HFFc6 (cell line): Measurements from ENCODE around the gene CTDP1. TPM values are rescaled to one million over a fixed set of nuclear protein-coding genes. Genes with fewer than 3 reads are reported as not detected.

ENCODE experiments used
- DNase-seq: peaks from one replicate; pipeline ENCODE4 v3.0.0-alpha.2; 2018
- H3K27ac Mint-ChIP-seq: 2 replicates; pipeline ENCODE4 v1.8.0; 2020; ENCODE audit warnings: mild to moderate bottlenecking, mixed read lengths
- H3K27me3 Mint-ChIP-seq: 2 replicates; pipeline ENCODE4 v1.8.0; 2021; ENCODE audit warnings: mild to moderate bottlenecking, moderate library complexity, mixed read lengths; ENCODE audit not compliant: insufficient read depth
- H3K36me3 Mint-ChIP-seq: 2 replicates; pipeline ENCODE4 v1.8.0; 2021; ENCODE audit warnings: low read depth, mixed read lengths
- H3K4me1 Mint-ChIP-seq: 2 replicates; pipeline ENCODE4 v1.8.0; 2020; ENCODE audit warnings: low read depth, mixed read lengths
- H3K4me3 Mint-ChIP-seq: 2 replicates; pipeline ENCODE4 v1.8.0; 2020; ENCODE audit warnings: mild to moderate bottlenecking, moderate library complexity, mixed read lengths
- H3K9me3 Mint-ChIP-seq: 2 replicates; pipeline ENCODE4 v1.8.0; 2020; ENCODE audit warnings: mild to moderate bottlenecking, mixed read lengths
- CTCF ChIP-seq: fragments of 200-600 bp; sonication (generic); IDR thresholded peaks from 2 replicates; pipeline ENCODE4 v1.5.0; 2021; ENCODE audit warnings: antibody characterized with exemption, mild to moderate bottlenecking
- total RNA-seq, 6 experiments: library from RNA; stranded (reverse); fragmentation: NEBNext Ultra II Directional; extraction: Animal tissue kit (Norgen Biotek cat#: 25700); gene quantifications; 2 replicates in 1 of 6; 3 replicates in 5 of 6; pipeline ENCODE4 v1.2.3, GENCODE V29; 2021

Gene CTDP1
- total RNA-seq, 6 experiments from 2014 or later, result 15.6 to 18.2 (median 16.6) TPM

GRCh38 chr18:79755496-79756142 is 76.0 kb downstream of the CTDP1 start:
- H3K36me3 Mint-ChIP-seq, result peaks cover 12% of the 10 kb centered on the region
- no peak for TF ChIP-seq CTCF
- no peak overlapping the region for H3K4me3 Mint-ChIP-seq
- H3K9me3 Mint-ChIP-seq, result no peaks in the 10 kb centered on the region
- no peaks in the 10 kb centered on the region for H3K4me1 Mint-ChIP-seq
- no peak overlapping the region for H3K27ac Mint-ChIP-seq
- DNase-seq, result no peak
- H3K27me3 Mint-ChIP-seq, result no peaks in the 10 kb centered on the region; the same call in 1 of the 2 replicates

GRCh38 chr18:79756143-79756500 is 76.5 kb downstream of the CTDP1 start:
- no peak overlapping the region for H3K4me3 Mint-ChIP-seq
- no peaks in the 10 kb centered on the region for H3K9me3 Mint-ChIP-seq
- no peak overlapping the region for H3K27ac Mint-ChIP-seq
- no peak for TF ChIP-seq CTCF
- H3K36me3 Mint-ChIP-seq, result peaks cover 12% of the 10 kb centered on the region
- H3K27me3 Mint-ChIP-seq, result no peaks in the 10 kb centered on the region; the same call in 1 of the 2 replicates
- H3K4me1 Mint-ChIP-seq, result no peaks in the 10 kb centered on the region
- no peak for DNase-seq

- H3K36me3 Mint-ChIP-seq, result peaks cover 12% of the 10 kb centered on the region
- no peaks in the 10 kb centered on the region for H3K9me3 Mint-ChIP-seq
- TF ChIP-seq CTCF, result no peak
- H3K27me3 Mint-ChIP-seq, result no peaks in the 10 kb centered on the region; the same call in 1 of the 2 replicates
- H3K4me1 Mint-ChIP-seq, result no peaks in the 10 kb centered on the region
- DNase-seq, result no peak
- H3K4me3 Mint-ChIP-seq, result no peak overlapping the region
- H3K27ac Mint-ChIP-seq, result no peak overlapping the region
Measured at GRCh38 chr18:79756826-79757225, 77.2 kb downstream of the CTDP1 start.

GRCh38 chr18:79760348-79760747 is 80.7 kb downstream of the CTDP1 start:
- Mint-ChIP-seq H3K4me1 (no peaks in the 10 kb centered on the region; the same call in 1 of the 2 replicates), H3K27me3 (no peaks in the 10 kb centered on the region; the same call in 1 of the 2 replicates), H3K27ac (no peak overlapping the region), H3K9me3 (no peaks in the 10 kb centered on the region; the same call in 1 of the 2 replicates), H3K36me3 (peaks cover 2% of the 10 kb centered on the region), H3K4me3 (no peak overlapping the region)
- TF ChIP-seq CTCF, result no peak
- DNase-seq, result no peak

- Mint-ChIP-seq H3K4me1 (peaks cover 5% of the 10 kb centered on the region), H3K36me3 (no peaks in the 10 kb centered on the region; the same call in 1 of the 2 replicates), H3K9me3 (no peaks in the 10 kb centered on the region; the same call in 1 of the 2 replicates), H3K27ac (no peak overlapping the region), H3K4me3 (no peak overlapping the region), H3K27me3 (no peaks in the 10 kb centered on the region; the same call in none of the 2 replicates)
- DNase-seq, result no peak
- TF ChIP-seq CTCF, result no peak
Measured at GRCh38 chr18:79760881-79761280, 81.3 kb downstream of the CTDP1 start.
